H9 (cell line): ENCODE data around the gene EID1. TPM values are rescaled to one million over a fixed set of nuclear protein-coding genes. Genes with fewer than 3 reads are reported as not detected.

ENCODE experiments used
- DNase-seq: peaks from one replicate; pipeline ENCODE4 v3.0.0-alpha.2; 2017
- H2AFZ ChIP-seq: one replicate; pipeline ENCODE4 v1.6.1; 2013; ENCODE audit warnings: mild to moderate bottlenecking, low read length, control low read depth, moderate library complexity
- H2AK5ac ChIP-seq: 2 replicates; pipeline ENCODE4 v1.6.1; 2013; ENCODE audit warnings: low read length, control low read depth, mixed read lengths; ENCODE audit not compliant: insufficient read length
- H2BK120ac ChIP-seq: one replicate; pipeline ENCODE4 v1.6.1; 2013; ENCODE audit warnings: low read depth, mild to moderate bottlenecking, low read length, control low read depth, inconsistent platforms; ENCODE audit not compliant: poor library complexity, severe bottlenecking
- H2BK12ac ChIP-seq: 2 replicates; pipeline ENCODE4 v1.6.1; 2013; ENCODE audit warnings: low read length, control low read depth, mixed read lengths, low read depth; ENCODE audit not compliant: insufficient read length
- H2BK15ac ChIP-seq: 2 replicates; pipeline ENCODE4 v1.6.1; 2013; ENCODE audit warnings: low read depth, low read length, control low read depth
- H2BK20ac ChIP-seq: one replicate; pipeline ENCODE4 v1.6.1; 2013; ENCODE audit warnings: low read depth, mild to moderate bottlenecking, low read length, control low read depth, inconsistent platforms; ENCODE audit not compliant: poor library complexity, severe bottlenecking
- H2BK5ac ChIP-seq: 2 replicates; pipeline ENCODE4 v1.6.1; 2013; ENCODE audit warnings: low read length, control low read depth, mixed read lengths; ENCODE audit not compliant: insufficient read length
- H3K14ac ChIP-seq: 2 replicates; pipeline ENCODE4 v1.6.1; 2013; ENCODE audit warnings: low read length, control low read depth; ENCODE audit not compliant: insufficient read depth
- H3K18ac ChIP-seq: 2 replicates; pipeline ENCODE4 v1.6.1; 2013; ENCODE audit warnings: low read depth, mild to moderate bottlenecking, mixed read lengths, low read length, control low read depth; ENCODE audit not compliant: insufficient read length
- H3K23ac ChIP-seq: 2 replicates; pipeline ENCODE4 v1.6.1; 2013; ENCODE audit warnings: low read length, control low read depth, mixed read lengths, low read depth; ENCODE audit not compliant: insufficient read length
- H3K23me2 ChIP-seq: 2 replicates; pipeline ENCODE4 v1.6.1; 2013; ENCODE audit warnings: low read depth, mild to moderate bottlenecking, mixed read lengths, low read length, control low read depth; ENCODE audit not compliant: insufficient read length, poor library complexity, severe bottlenecking
- H3K27ac ChIP-seq: 2 replicates; pipeline ENCODE4 v1.5.1; 2013; ENCODE audit warnings: low read length, control low read depth, mixed read lengths, low read depth; ENCODE audit not compliant: insufficient read length
- H3K27me3 ChIP-seq: 2 replicates; pipeline ENCODE4 v1.6.1; 2013; ENCODE audit warnings: low read length, control low read depth, inconsistent platforms; ENCODE audit not compliant: insufficient read depth
- H3K4ac ChIP-seq: 2 replicates; pipeline ENCODE4 v1.6.1; 2013; ENCODE audit warnings: low read depth, mild to moderate bottlenecking, control low read depth, inconsistent platforms, low read length, moderate library complexity
- H3K4me1 ChIP-seq: 2 replicates; pipeline ENCODE4 v1.6.1; 2013; ENCODE audit warnings: low read length, control low read depth, inconsistent platforms; ENCODE audit not compliant: insufficient read depth
- H3K4me2 ChIP-seq: 2 replicates; pipeline ENCODE4 v1.6.1; 2013; ENCODE audit warnings: low read length, control low read depth, mixed read lengths; ENCODE audit not compliant: insufficient read length, insufficient read depth
- H3K56ac ChIP-seq: 2 replicates; pipeline ENCODE4 v1.6.1; 2013; ENCODE audit warnings: low read depth, mild to moderate bottlenecking, mixed read lengths, low read length, control low read depth; ENCODE audit not compliant: insufficient read length
- H3K79me1 ChIP-seq: 2 replicates; pipeline ENCODE4 v1.6.1; 2013; ENCODE audit warnings: low read depth, mild to moderate bottlenecking, moderate library complexity, low read length, control low read depth, inconsistent platforms; ENCODE audit not compliant: insufficient read depth, poor library complexity, severe bottlenecking
- H3K79me2 ChIP-seq: 2 replicates; pipeline ENCODE4 v1.6.1; 2013; ENCODE audit warnings: low read length, control low read depth, inconsistent platforms; ENCODE audit not compliant: insufficient read depth
- H3K9ac ChIP-seq: 2 replicates; pipeline ENCODE4 v1.6.1; 2013; ENCODE audit warnings: low read length, control low read depth, mixed read lengths; ENCODE audit not compliant: insufficient read length; ENCODE audit errors: extremely low read depth
- H3K9me3 ChIP-seq: one replicate; pipeline ENCODE4 v1.6.1; 2013; ENCODE audit warnings: low read depth, low read length, inconsistent platforms; ENCODE audit not compliant: control insufficient read depth
- H3T11ph ChIP-seq: one replicate; pipeline ENCODE4 v1.6.1; 2013; ENCODE audit warnings: mild to moderate bottlenecking, low read length, control low read depth, inconsistent platforms
- H4K20me1 ChIP-seq: one replicate; pipeline ENCODE4 v1.6.1; 2013; ENCODE audit not compliant: control insufficient read depth, insufficient read length, insufficient read depth
- H4K5ac ChIP-seq: 2 replicates; pipeline ENCODE4 v1.6.1; 2013; ENCODE audit warnings: low read depth, mild to moderate bottlenecking, mixed read lengths, low read length, control low read depth; ENCODE audit not compliant: insufficient read length
- H4K8ac ChIP-seq: replicated peaks from 2 replicates; pipeline ENCODE4 v1.6.1; 2013; ENCODE audit warnings: low read length, control low read depth, mixed read lengths, low read depth; ENCODE audit not compliant: insufficient read length
- H4K91ac ChIP-seq: 2 replicates; pipeline ENCODE4 v1.6.1; 2013; ENCODE audit warnings: low read depth, mild to moderate bottlenecking, moderate library complexity, mixed read lengths, low read length, control low read depth; ENCODE audit not compliant: insufficient read length
- H3K27ac Mint-ChIP-seq, 3 experiments: 2 replicates in 2 of 3; 3 replicates in 1 of 3; pipeline ENCODE4 v1.8.0; 2020 to 2021; ENCODE audit warnings: mixed read lengths in 3 of 3, mild to moderate bottlenecking in 1 of 3, moderate library complexity in 1 of 3
- H3K27me3 Mint-ChIP-seq: 2 replicates; pipeline ENCODE4 v1.8.0; 2021; ENCODE audit warnings: low read depth, mild to moderate bottlenecking, moderate library complexity, mixed read lengths
- H3K36me3 Mint-ChIP-seq, 3 experiments: 2 replicates in 2 of 3; 3 replicates in 1 of 3; pipeline ENCODE4 v1.8.0; 2020 to 2021; ENCODE audit warnings: low read depth in 3 of 3, mixed read lengths in 3 of 3; ENCODE audit not compliant: insufficient read depth in 1 of 3
- H3K4me1 Mint-ChIP-seq, 2 experiments: 2 replicates each; pipeline ENCODE4 v1.8.0; 2020; ENCODE audit warnings: mixed read lengths in 2 of 2
- H3K4me3 Mint-ChIP-seq, 2 experiments: 2 replicates in 1 of 2; 3 replicates in 1 of 2; pipeline ENCODE4 v1.8.0; 2020 to 2021; ENCODE audit warnings: mild to moderate bottlenecking in 2 of 2, mixed read lengths in 2 of 2, moderate library complexity in 1 of 2
- H3K9me3 Mint-ChIP-seq, 2 experiments: 2 replicates in 1 of 2; 3 replicates in 1 of 2; pipeline ENCODE4 v1.8.0; 2020; ENCODE audit warnings: mild to moderate bottlenecking in 2 of 2, mixed read lengths in 2 of 2, moderate library complexity in 1 of 2
- WGBS: extraction: QIAGEN DNeasy Blood & Tissue Kit; methylation state at CpG from one replicate; pipeline ENCODE4 v1.1.7; 2013; ENCODE audit warnings: missing lambda C conversion rate, low lambda C conversion rate, mixed read lengths; ENCODE audit not compliant: insufficient read length; ENCODE audit errors: extremely low coverage; 5-methylcytosine and 5-hydroxymethylcytosine counted together
- total RNA-seq: library from RNA; stranded (reverse); gene quantifications from 2 replicates; pipeline ENCODE4 v1.2.1, GENCODE V29; 2021
- TF ChIP-seq, protein P1 (sequence below): fragments of 200-600 bp; sonication (generic); conservative IDR thresholded peaks from 3 replicates; pipeline ENCODE4 v1.8.0; 2021; ENCODE audit warnings: antibody characterized with exemption, mild to moderate bottlenecking

The EID1 gene
- total RNA-seq, 1 experiment from 2014 or later = 113 TPM

DNA sequence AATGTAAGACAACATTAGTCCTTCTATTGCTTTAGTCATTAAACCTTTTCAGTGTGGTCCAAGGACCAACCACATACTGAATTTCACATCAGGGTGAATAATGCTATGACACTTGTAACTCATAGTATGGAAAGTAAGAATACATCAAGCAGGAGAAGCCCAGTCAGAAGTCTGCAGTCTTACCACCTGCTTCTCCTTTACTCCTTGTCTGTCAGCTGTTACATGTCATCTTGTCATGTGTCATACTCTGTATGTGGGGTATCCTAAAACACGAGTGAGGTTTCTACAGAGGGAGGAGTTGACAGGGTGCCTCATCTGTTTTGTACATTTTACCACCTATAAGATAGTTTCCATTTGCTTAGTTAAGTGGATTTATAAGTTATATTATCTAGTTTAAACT lies 32.8 kb upstream of the EID1 start:
- H2BK20ac ChIP-seq = no peak overlapping the region
- no peaks in the 10 kb centered on the region for H4K20me1 ChIP-seq
- Mint-ChIP-seq H3K4me1 (no peaks in the 10 kb centered on the region), H3K36me3 (no peaks in the 10 kb centered on the region), H3K27ac (no peak overlapping the region), H3K27me3 (no peaks in the 10 kb centered on the region), H3K4me3 (no peak overlapping the region), H3K9me3 (no peaks in the 10 kb centered on the region)
- H3K56ac ChIP-seq = no peak overlapping the region
- H2BK5ac ChIP-seq = no peak overlapping the region
- no peak overlapping the region for H3K27ac ChIP-seq
- no peak overlapping the region for H4K5ac ChIP-seq
- H3K23ac ChIP-seq = no peak overlapping the region
- no peak overlapping the region for H3K14ac ChIP-seq
- H3K18ac ChIP-seq = no peak overlapping the region
- no peaks in the 10 kb centered on the region for H3K23me2 ChIP-seq
- no peak overlapping the region for H4K8ac ChIP-seq
- H3K9me3 ChIP-seq = no peaks in the 10 kb centered on the region
- WGBS = no CpG with 5 or more reads among the region's 1 CpG
- H3K4me1 ChIP-seq = no peaks in the 10 kb centered on the region
- TF ChIP-seq, protein P1, sequence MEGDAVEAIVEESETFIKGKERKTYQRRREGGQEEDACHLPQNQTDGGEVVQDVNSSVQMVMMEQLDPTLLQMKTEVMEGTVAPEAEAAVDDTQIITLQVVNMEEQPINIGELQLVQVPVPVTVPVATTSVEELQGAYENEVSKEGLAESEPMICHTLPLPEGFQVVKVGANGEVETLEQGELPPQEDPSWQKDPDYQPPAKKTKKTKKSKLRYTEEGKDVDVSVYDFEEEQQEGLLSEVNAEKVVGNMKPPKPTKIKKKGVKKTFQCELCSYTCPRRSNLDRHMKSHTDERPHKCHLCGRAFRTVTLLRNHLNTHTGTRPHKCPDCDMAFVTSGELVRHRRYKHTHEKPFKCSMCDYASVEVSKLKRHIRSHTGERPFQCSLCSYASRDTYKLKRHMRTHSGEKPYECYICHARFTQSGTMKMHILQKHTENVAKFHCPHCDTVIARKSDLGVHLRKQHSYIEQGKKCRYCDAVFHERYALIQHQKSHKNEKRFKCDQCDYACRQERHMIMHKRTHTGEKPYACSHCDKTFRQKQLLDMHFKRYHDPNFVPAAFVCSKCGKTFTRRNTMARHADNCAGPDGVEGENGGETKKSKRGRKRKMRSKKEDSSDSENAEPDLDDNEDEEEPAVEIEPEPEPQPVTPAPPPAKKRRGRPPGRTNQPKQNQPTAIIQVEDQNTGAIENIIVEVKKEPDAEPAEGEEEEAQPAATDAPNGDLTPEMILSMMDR = no peak
- H3K9ac ChIP-seq = no peak overlapping the region
- H2BK12ac ChIP-seq = no peak overlapping the region
- no peak overlapping the region for H4K91ac ChIP-seq
- no peak overlapping the region for H2AFZ ChIP-seq
- H2BK15ac ChIP-seq = no peak overlapping the region
- H3K79me2 ChIP-seq = no peaks in the 10 kb centered on the region
- H3K4me2 ChIP-seq = no peak overlapping the region
- no peak overlapping the region for H3T11ph ChIP-seq
- H2AK5ac ChIP-seq = no peak overlapping the region
- no peak for DNase-seq
- no peaks in the 10 kb centered on the region for H3K27me3 ChIP-seq
- no peaks in the 10 kb centered on the region for H3K79me1 ChIP-seq
- H2BK120ac ChIP-seq = no peak overlapping the region
- no peak overlapping the region for H3K4ac ChIP-seq
